ENCODE data around the gene MILR1. TPM values are rescaled to one million over a fixed set of nuclear protein-coding genes. Genes with fewer than 3 reads are reported as not detected.

MILR1 gene
- total and polyA plus RNA-seq, 2 experiments from 2014 or later = 0.39 TPM; not detected in 1

- no peak for DNase-seq (ENCODE audit: low spot score)
- no peak overlapping the region for H3K27ac ChIP-seq (ENCODE audit: low read depth)
- Mint-ChIP-seq H3K4me3 (no peak overlapping the region), H3K9me3 (no peaks in the 10 kb centered on the region), H3K27me3 (ENCODE audit: insufficient read depth, low read depth, poor library complexity) (peaks cover 2% of the 10 kb centered on the region), H3K36me3 (ENCODE audit: low read depth) (no peaks in the 10 kb centered on the region), H3K4me1 (peaks cover 7% of the 10 kb centered on the region; the same call in 2 of the 3 replicates), H3K27ac (no peak overlapping the region)
- no peaks in the 10 kb centered on the region for H3K79me2 ChIP-seq (replicated peaks; ENCODE audit: insufficient read depth)
- ATAC-seq = no peak
- no peak overlapping the region for H3K4me2 ChIP-seq
- TF ChIP-seq ZNF114 (CRISPR knock-in tag; IDR thresholded peaks at IDR 0.05) (no peak), EZH2 (IDR thresholded peaks at IDR 0.05; ENCODE audit: low read depth, unreplicated experiment) (no peak), NANOG (IDR thresholded peaks at IDR 0.05; ENCODE audit: borderline replicate concordance) (no peak), POLR2AphosphoS5 (IDR thresholded peaks at IDR 0.05; ENCODE audit: low read depth) (no peak), ZNF462 (CRISPR knock-in tag; IDR thresholded peaks at IDR 0.05) (no peak), EZH2phosphoT487 (IDR thresholded peaks at IDR 0.05; ENCODE audit: unreplicated experiment) (no peak), ETS1 (IDR thresholded peaks at IDR 0.05) (no peak), STAT1 (IDR thresholded peaks at IDR 0.05; ENCODE audit: unreplicated experiment) (no peak), CREB1 (CRISPR knock-in tag; IDR thresholded peaks at IDR 0.05; ENCODE audit: low read depth) (no peak)
- TF ChIP-seq, protein P1, sequence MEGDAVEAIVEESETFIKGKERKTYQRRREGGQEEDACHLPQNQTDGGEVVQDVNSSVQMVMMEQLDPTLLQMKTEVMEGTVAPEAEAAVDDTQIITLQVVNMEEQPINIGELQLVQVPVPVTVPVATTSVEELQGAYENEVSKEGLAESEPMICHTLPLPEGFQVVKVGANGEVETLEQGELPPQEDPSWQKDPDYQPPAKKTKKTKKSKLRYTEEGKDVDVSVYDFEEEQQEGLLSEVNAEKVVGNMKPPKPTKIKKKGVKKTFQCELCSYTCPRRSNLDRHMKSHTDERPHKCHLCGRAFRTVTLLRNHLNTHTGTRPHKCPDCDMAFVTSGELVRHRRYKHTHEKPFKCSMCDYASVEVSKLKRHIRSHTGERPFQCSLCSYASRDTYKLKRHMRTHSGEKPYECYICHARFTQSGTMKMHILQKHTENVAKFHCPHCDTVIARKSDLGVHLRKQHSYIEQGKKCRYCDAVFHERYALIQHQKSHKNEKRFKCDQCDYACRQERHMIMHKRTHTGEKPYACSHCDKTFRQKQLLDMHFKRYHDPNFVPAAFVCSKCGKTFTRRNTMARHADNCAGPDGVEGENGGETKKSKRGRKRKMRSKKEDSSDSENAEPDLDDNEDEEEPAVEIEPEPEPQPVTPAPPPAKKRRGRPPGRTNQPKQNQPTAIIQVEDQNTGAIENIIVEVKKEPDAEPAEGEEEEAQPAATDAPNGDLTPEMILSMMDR (conservative IDR thresholded peaks at IDR 0.05; ENCODE audit: low read depth in 2 of 2) = no peak
- no peaks in the 10 kb centered on the region for H3F3A ChIP-seq (replicated peaks; ENCODE audit: low read depth)
- no peaks in the 10 kb centered on the region for H3K36me3 ChIP-seq (ENCODE audit: insufficient read depth)
- H2AFZ ChIP-seq = no peak overlapping the region
- H3K4me1 ChIP-seq (ENCODE audit: insufficient read depth) = no peaks in the 10 kb centered on the region
- no peaks in the 10 kb centered on the region for H4K20me1 ChIP-seq (replicated peaks; ENCODE audit: insufficient read depth)
- no peaks in the 10 kb centered on the region for H3K27me3 ChIP-seq (ENCODE audit: insufficient read depth)
- no peaks in the 10 kb centered on the region for H3K9me2 ChIP-seq (ENCODE audit: insufficient read depth)
- H3K4me3 ChIP-seq = no peak overlapping the region
Measured at GRCh38 chr17:64401941-64402340, 47.0 kb upstream of the MILR1 start.
